Right forelimb (tissue), 1 donor: ENCODE data around the gene AGXT.

Source experiments
- DNase-seq: peaks from one replicate; pipeline ENCODE4 v3.0.0-alpha.2; 2018

AGXT gene

DNA sequence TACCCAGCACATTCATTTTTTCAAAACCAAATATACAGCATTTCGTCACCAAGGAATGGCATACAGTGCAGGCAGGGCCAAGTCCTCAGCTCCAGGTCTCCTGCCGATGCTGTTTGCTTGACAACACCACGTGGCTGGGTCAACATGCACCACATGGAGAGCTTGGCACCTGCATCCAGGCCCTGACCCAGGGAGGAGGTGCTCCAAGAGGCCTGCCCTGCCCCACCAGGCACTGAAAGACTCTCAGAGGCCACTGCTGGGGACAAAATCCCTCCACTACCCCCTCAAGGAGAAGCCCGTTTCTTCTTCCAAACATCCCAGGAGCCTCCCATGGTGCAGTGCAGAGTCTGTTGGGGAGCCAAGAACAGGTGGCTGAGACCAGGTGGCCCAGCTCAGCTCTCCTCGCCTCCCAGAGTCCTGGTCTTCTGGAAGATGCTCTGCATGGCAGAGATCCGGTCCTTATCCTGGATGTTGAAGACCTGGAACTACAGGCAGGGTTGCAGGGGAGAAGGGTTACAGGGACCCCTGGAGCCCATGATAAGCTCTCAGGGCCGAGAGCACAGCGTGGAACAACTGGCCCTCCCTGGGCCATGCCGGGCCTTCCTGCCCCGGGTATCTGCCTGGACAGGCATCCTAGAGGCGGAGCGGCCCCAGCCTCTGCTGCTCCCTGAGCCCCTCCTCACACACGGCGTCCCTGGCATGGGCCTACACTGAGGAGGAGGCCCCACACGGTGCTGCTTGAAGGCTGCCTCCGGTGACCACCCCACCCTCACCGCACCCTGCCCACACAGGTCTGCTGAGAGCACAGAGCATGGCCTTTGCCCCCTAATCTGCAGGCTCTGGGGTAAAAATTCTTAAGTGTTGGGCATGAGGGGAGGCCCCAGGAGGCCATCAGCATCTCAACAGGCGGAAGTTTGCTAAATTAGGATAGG is 18.3 kb downstream of the AGXT start:
- no peak for DNase-seq

- no peak for DNase-seq
Observed at GRCh38 chr2:240887631-240888030, 19.0 kb downstream of the AGXT start.

DNA sequence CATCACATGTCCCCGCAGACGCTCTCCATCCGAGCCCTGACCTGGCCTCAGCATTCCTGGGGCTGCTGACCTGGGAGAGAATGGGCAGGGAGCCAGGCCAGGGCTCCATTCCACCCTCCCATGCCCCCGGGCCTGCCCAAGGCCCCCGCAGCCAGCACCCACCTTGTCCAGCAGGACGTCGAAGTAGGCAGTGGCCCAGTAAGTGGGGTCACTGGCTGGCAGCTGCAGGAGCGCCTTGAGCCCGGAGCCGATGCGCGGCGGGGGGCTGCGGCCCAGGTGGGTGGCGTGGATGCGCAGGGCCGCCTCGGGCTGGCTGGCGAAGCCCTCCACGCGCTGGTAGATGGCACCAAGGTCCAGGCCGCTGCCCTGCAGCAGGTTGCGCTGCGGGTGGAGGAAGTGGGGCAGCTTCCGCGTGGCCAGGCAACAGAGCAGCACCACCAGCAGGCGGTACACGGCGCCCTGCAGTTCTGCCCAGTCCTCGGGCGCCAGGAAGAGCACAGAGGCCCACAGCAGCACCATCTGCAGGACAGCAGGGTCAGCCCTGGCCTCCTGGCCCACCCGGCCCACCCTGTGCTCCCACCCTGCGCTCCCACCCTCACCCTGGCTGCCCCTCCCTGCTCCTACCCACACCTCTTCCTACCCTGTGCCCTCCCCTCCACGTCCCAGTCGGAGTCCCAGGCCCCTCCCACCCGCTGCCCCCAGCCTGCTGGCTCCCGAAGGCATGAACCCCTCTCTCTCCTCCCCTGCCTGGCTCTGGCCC is 19.7 kb downstream of the AGXT start:
- no peak for DNase-seq

DNA sequence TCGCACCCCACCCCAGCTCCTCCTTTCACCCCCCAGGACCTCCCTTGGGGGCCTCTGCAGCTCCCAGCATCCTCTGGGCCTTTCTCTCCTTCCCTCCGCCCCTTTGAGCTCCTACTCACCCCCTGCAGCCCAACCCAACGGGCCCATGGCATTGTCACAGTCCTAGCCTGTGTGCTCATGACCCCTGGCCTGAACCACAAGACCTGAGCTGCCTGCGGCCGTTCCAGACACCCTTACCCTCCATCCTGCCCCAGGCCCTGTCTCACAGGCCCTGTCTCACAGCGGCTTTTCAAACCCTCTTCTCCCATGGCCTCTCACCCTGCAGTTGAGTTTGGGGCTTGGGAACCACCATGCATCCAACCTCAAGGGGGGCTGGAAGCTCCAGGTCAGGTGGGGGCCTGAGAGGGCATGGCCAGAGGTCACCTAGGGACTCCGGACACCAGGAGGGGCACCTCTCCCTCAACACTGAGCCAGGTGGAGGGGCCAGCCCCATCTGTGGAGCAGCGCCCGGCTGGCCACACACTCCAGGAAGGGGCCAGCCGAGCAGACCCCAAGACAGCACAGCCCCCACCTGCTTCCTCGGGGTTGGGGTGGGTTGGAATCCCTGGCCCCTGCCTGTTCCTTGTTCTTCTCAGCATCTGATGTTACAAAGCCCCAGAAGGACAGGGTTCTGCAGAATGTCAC is 20.4 kb downstream of the AGXT start:
- no peak for DNase-seq

- DNase-seq = no peak
Observed at GRCh38 chr2:240889601-240890560, 21.3 kb downstream of the AGXT start.

DNA sequence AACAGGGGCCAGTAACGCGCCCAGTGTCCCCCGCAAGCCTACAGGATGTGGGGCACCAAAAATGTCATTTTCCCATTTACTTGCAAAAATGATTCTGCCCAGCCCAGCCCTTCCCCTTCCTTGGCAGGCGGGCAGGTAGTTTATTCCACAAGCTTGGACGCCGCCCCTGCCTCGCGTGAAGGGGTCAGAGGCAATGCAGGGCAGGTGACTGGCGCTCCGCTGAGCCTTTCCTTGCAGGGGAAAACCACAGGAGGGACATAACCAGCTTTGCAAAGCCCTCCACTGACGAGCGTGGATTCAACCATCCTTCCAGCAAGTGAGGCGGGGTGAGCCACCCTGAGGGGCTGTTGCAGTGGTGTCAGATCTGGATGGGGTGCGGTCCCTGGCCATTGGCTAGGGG is 22.1 kb downstream of the AGXT start:
- DNase-seq = no peak

GRCh38 chr2:240891492-240892340 is 23.1 kb downstream of the AGXT start:
- DNase-seq = no peak

DNA sequence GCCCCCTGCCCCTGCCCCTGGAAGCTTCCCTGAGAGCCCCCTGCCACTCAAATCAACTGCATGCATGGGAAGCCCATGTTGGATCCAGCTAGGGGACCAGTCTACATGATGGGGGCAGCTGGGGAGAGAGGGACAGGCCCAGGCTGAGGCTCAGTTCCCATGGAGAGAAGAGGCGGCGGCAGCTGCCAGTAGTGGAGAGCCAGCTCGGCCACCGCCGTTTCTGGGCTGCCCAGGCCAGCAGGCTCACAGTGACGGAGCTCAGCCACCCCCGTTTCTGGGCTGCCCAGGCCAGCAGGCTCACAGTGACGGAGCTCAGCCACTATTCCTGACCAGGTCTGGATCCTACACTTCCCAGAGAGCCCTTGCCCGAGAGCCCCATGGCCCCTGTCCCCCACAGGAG is 23.7 kb downstream of the AGXT start:
- no peak for DNase-seq

- no peak for DNase-seq
Observed at GRCh38 chr2:240892925-240893324, 24.3 kb downstream of the AGXT start.

- no peak for DNase-seq
Observed at GRCh38 chr2:240893363-240893844, 24.8 kb downstream of the AGXT start.

- no peak for DNase-seq
Observed at GRCh38 chr2:240894006-240894405, 25.4 kb downstream of the AGXT start.

- no peak for DNase-seq
Observed at GRCh38 chr2:240894836-240895558, 26.4 kb downstream of the AGXT start.

DNA sequence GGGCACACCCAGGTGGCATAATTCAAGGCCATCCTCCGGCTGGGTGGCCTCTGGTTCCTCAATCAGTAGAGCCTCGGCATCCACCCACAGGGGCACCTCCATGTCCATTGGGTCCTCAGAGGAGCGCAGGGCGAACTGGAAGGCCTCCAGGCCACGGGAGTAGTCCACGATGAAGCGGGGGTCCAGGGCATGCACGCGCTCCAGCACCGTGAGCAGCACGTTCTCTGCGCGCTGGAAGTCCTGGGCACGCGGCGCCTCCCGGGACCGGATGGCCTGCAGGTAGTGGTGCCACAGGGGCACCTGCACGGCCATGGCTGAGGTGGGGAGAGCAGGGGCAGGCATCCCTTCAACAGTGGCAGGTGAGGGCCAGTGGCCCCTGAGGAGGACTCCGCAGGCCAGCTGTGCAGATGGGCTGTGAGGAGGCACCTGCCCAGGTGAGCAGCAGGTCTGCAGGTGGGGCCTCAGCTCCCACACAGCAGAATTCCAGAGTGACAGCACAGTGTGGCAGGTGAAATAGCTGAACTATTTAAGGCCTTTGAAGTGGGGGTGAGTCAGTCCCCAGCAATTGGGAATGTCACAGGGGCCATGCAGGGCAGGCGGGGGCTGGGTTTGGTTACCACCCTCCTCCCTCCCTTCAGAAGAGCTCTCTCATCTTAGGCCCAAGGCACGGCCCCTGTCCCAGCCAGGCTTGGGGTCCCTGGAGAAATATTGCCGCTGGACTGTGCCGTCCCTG is 27.2 kb downstream of the AGXT start, which contains the start of gene MAB21L4:
TSS of gene MAB21L4 (minus strand) at position 501 of the 733 bp plus-strand sequence. CDS start at position 342, 159 bp downstream.
- DNase-seq = no peak

- DNase-seq = no peak
Observed at GRCh38 chr2:240896394-240896793, 27.8 kb downstream of the AGXT start.

DNA sequence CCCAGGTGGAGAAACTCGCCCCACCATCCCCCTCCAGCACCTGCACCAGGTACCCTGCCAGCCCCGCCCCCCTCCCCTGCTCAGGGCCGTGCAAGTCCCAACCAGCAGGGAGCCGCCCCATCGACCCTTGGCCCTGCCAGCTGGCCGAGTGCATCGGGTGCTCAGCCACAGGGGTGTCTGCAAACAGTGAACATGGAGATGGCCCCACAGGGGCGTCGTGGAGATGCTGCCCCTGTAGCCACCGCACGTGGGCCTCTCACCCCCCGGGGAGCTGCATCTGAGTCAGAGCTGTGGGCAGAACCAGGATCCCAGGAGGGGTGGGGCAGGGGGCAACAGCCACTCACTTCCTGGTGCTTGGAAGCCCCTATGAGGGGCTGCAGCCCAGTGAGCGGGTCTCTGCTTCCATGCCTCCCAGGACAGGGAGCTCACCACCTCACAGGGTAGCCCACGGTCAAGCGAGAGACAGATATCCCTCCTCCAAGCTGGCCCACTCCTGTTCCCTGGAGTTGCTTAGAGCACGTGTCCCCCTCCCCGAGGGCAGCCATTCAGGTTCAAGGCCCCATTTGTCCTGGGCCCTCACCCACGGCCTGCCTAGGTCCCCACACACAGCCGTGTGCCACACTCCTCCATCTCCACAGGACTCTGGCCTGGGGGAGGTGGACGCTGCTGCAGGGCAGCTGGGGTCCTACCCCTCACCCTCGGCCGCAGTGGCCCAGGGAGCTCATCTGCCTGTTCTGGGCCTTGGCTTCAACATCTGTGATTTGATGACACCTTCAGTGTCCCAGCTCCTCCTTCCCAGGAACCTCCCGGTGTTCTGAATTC is 28.5 kb downstream of the AGXT start:
- DNase-seq = no peak

DNA sequence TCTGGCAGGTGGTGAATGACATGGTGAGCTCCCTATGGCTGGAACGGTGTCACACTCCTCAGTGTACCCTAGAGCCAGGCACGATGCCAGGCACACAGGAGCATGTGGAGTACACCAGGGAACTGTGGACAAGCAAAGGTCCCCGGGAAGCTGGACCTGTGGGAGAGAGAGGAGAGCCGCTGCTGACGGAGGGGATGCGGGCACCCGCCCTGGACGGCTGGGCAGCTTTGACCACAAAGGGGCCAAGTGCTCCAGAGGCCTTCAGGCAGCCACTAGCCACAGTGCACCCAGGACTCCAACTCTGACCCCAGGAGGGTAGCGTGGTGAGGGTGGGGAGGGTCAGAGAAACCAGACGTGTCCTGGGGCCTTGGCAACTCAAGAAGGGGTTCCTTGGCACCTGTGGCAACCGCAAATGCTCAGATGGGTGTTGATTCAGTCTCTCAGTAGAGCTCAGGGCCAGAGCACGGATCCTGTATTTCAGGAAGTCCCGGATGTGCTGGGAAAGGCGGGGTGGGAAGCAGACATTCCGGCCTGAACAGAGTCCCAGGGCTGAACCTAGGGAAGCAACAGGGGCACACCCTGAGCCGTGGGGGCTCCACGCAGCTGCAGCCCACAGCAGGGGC is 29.6 kb downstream of the AGXT start:
- DNase-seq = no peak

DNA sequence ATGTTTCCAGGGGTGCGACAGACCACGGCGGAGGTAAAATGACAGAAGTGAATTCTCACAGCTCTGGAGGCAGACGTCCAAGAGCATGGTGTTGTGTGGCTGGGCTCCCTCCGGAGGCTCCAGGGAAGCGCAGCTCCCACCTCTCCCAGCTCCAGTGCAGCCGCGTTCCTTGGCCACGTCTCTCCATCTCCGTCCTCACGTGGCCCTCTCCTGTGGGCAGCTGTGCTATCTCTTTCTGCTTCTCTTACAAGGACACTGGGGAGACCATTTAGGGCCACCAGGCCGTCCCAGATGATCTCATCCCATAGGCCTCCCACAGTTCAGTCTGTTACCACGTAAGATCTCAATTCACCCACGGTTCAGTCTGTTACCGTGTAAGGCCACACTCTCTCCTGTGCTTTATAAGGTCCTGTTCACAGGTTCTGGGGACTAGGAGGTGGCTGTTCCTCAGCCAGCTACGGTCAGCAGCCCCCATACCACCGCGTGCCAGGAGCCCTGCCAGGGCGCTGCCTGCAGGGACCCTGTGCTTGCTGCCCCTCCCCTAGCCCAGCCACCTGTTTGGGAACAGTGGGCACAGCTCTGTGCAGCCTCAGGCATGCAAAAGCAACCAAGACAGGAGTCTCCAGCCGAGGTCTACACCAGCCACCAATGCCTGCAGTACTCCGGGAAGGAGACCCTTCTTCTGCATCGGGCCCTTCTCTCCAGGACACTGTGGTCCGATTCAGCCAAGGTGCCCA is 30.3 kb downstream of the AGXT start:
- DNase-seq = no peak
